Breast epithelium (tissue), 3 donors: Measurements from ENCODE around the gene PCGF1.

Experiments
- CTCF ChIP-seq, 3 donors: fragments of 450-650 bp; IDR thresholded peaks; one replicate each; pipeline ENCODE4 v1.5.1; 2016 to 2017; ENCODE audit warnings: antibody characterized with exemption in 3 of 3, mild to moderate bottlenecking in 3 of 3, moderate library complexity in 3 of 3
- POLR2A ChIP-seq: fragments of 450-650 bp; IDR thresholded peaks from one replicate; pipeline ENCODE4 v1.6.1; 2016; ENCODE audit warnings: antibody characterized with exemption, mild to moderate bottlenecking, moderate library complexity
- POLR2AphosphoS5 ChIP-seq, 3 donors: sonication (generic); formaldehyde crosslinking; IDR thresholded peaks; one replicate each; pipeline ENCODE4 v1.6.1; 2017; ENCODE audit warnings: antibody characterized with exemption in 3 of 3

- TF ChIP-seq CTCF (IDR thresholded peaks at IDR 0.05) (no peak), POLR2A (no peak), POLR2AphosphoS5 (IDR thresholded peaks at IDR 0.05) (no peak)
These were observed 2.9 kb downstream of the PCGF1 start for GRCh38 chr2:74504591-74504990.
